ENCODE results near the gene SLC25A4.

DNA sequence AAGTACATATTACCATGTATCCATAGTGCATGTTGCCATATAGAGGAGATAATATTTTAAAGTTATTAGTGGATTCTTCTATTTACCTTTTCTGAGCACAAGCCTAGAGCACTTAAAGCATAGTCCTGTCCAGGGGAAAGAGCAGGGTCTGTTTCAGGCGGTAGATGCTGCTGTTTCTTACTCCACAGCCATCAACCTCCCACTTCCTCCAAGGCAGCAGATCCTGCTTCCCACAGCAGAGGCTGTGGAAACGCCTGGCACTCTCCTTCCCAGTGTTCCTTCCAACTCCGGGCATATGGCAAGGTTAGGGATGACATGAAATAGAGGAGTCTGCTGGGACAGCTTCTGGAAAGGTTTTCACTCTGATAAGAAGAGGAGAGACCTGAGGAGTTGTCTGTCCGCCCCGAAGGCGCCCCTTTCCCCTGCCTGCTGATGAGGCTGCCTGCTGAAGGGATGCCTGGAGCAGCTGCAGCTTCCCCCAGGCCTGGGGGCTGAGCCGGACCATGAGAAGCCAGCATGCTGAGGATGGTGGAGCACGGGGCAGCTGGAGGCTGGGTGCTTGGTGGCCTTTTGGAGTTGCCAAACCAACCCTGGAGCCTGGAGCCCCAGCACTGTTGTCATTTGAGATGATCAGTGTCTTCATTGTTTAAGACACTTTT is 43.9 kb upstream of the SLC25A4 start:
- TF ChIP-seq POLR2A (IDR thresholded peaks at IDR 0.05) (no peak), CTCF (IDR thresholded peaks at IDR 0.05) (no peak)

Data from right lobe of liver (tissue), 4 donors.